ENCODE data around the gene ADD3. TPM values are rescaled to one million over a fixed set of nuclear protein-coding genes. Genes with fewer than 3 reads are reported as not detected.
A peak's percentile ranks its signal among the peaks of the same experiment; 100 is the strongest.

The ADD3 gene
- total RNA-seq, 1 experiment from 2014 or later: 59.9 TPM

GRCh38 chr10:110074298-110074697 lies 66.5 kb downstream of the ADD3 start:
- no peak overlapping the region for H3K23ac ChIP-seq (ENCODE audit: insufficient read length, low read depth, low read length)
- no peaks in the 10 kb centered on the region for H3K79me1 ChIP-seq (ENCODE audit: insufficient read depth, low read depth, low read length, poor library complexity, severe bottlenecking)
- no peaks in the 10 kb centered on the region; the same call in 1 of the 2 replicates for H3K79me2 ChIP-seq (ENCODE audit: insufficient read depth, low read length)
- Mint-ChIP-seq H3K27me3 (ENCODE audit: low read depth) (no peaks in the 10 kb centered on the region), H3K4me3 (no peak overlapping the region), H3K4me1 (peaks cover 31 to 39% of the 10 kb centered on the region in 2 experiments), H3K9me3 (no peaks in the 10 kb centered on the region), H3K27ac (no peak overlapping the region), H3K36me3 (ENCODE audit: insufficient read depth in 1 of 3, low read depth in 3 of 3) (no peaks in the 10 kb centered on the region)
- H3K23me2 ChIP-seq (ENCODE audit: insufficient read length, low read depth, low read length, poor library complexity, severe bottlenecking): no peaks in the 10 kb centered on the region
- 0 out of 2 replicates have a peak overlapping the region, but pooled peaks have one; percentile 76 for H2BK15ac ChIP-seq (ENCODE audit: low read depth, low read length)
- H2AK5ac ChIP-seq (ENCODE audit: insufficient read length, low read length): no peak overlapping the region
- H3K18ac ChIP-seq (ENCODE audit: insufficient read length, low read depth, low read length): no peak overlapping the region
- no peak overlapping the region for H3K14ac ChIP-seq (ENCODE audit: insufficient read depth, low read length)
- no peak overlapping the region for H2AFZ ChIP-seq (ENCODE audit: low read length)
- no peak overlapping the region for H3T11ph ChIP-seq (ENCODE audit: low read length)
- H3K4me2 ChIP-seq (ENCODE audit: insufficient read depth, insufficient read length, low read length): no peak overlapping the region
- H2BK120ac ChIP-seq (ENCODE audit: low read depth, low read length, poor library complexity, severe bottlenecking): no peak overlapping the region
- H4K20me1 ChIP-seq (ENCODE audit: control insufficient read depth, insufficient read depth, insufficient read length): no peaks in the 10 kb centered on the region
- H3K27ac ChIP-seq (ENCODE audit: insufficient read length, low read depth, low read length): no peak overlapping the region
- no peaks in the 10 kb centered on the region; the same call in 1 of the 2 replicates for H3K4me1 ChIP-seq (ENCODE audit: insufficient read depth, low read length)
- H4K8ac ChIP-seq (replicated peaks; ENCODE audit: insufficient read length, low read depth, low read length): no peak overlapping the region
- TF ChIP-seq CTCF (conservative IDR thresholded peaks at IDR 0.05): no peak
- no peaks in the 10 kb centered on the region for H3K9me3 ChIP-seq (ENCODE audit: control insufficient read depth, low read depth, low read length)
- no peak overlapping the region for H3K9ac ChIP-seq (ENCODE audit: extremely low read depth, insufficient read length, low read length)
- no CpG with 5 or more reads among the region's 3 CpGs for WGBS (ENCODE audit: extremely low coverage, insufficient read length, low lambda C conversion rate)
- no peak overlapping the region for H3K56ac ChIP-seq (ENCODE audit: insufficient read length, low read depth, low read length)
- no peak overlapping the region for H2BK5ac ChIP-seq (ENCODE audit: insufficient read length, low read length)
- no peak overlapping the region for H4K91ac ChIP-seq (ENCODE audit: insufficient read length, low read depth, low read length)
- no peak overlapping the region for H2BK20ac ChIP-seq (ENCODE audit: low read depth, low read length, poor library complexity, severe bottlenecking)
- H2BK12ac ChIP-seq (ENCODE audit: insufficient read length, low read depth, low read length): no peak overlapping the region
- H4K5ac ChIP-seq (ENCODE audit: insufficient read length, low read depth, low read length): no peak overlapping the region
- no peak overlapping the region for H3K4ac ChIP-seq (ENCODE audit: low read depth, low read length)
- H3K27me3 ChIP-seq (ENCODE audit: insufficient read depth, low read length): no peaks in the 10 kb centered on the region
- DNase-seq: no peak

Measured in H9 (cell line).